Activated CD4-positive, alpha-beta T cell treated with anti-CD3 and anti-CD28 coated beads for 24 hours (primary cell): Measurements from ENCODE around the gene LZTR1.
A peak's percentile ranks its signal among the peaks of the same experiment; 100 is the strongest.
"Not testable (repeated sequence)": the region's sequence is repeated elsewhere in the genome, so short reads cannot be mapped to it uniquely, and the experiment has no call there.

Experiments used
- DNase-seq, 2 donors: peaks; one replicate each; pipeline ENCODE4 v3.0.0-alpha.2; 2020; ENCODE audit warnings: low read depth in 2 of 2

LZTR1 gene

GRCh38 chr22:20981787-20982562 is at the start of gene LZTR1:
Gene LZTR1, plus strand, starts transcription at chr22:20982297. Its CDS starts 75 bp downstream, at chr22:20982372.
- DNase-seq, result peak; percentile 58 to 59

GRCh38 chr22:20933910-20934309 is 48.2 kb upstream of the LZTR1 start:
- no peak for DNase-seq

- DNase-seq, result not testable (repeated sequence)
Measured at GRCh38 chr22:20935049-20935448, 47.0 kb upstream of the LZTR1 start.

- DNase-seq, result not testable (repeated sequence)
Measured at GRCh38 chr22:20935780-20936539, 46.1 kb upstream of the LZTR1 start.

- no peak for DNase-seq
Measured at GRCh38 chr22:20937031-20937793, 44.9 kb upstream of the LZTR1 start.

GRCh38 chr22:20937794-20938671 is 44.1 kb upstream of the LZTR1 start:
- no peak for DNase-seq

GRCh38 chr22:20939457-20940185 is 42.5 kb upstream of the LZTR1 start:
- DNase-seq, result not testable (repeated sequence)

- no peak for DNase-seq
Measured at GRCh38 chr22:20940186-20940651, 41.9 kb upstream of the LZTR1 start.

GRCh38 chr22:20940904-20941385 is 41.2 kb upstream of the LZTR1 start:
- DNase-seq, result no peak

- not testable (repeated sequence) for DNase-seq
Measured at GRCh38 chr22:20942203-20942902, 39.7 kb upstream of the LZTR1 start.

- no peak for DNase-seq
Measured at GRCh38 chr22:20943104-20943933, 38.8 kb upstream of the LZTR1 start.

GRCh38 chr22:20944042-20944441 is 38.1 kb upstream of the LZTR1 start:
- DNase-seq, result no peak

GRCh38 chr22:20945578-20945934 is 36.5 kb upstream of the LZTR1 start:
- no peak for DNase-seq

GRCh38 chr22:20946080-20946986 is 35.8 kb upstream of the LZTR1 start:
- no peak for DNase-seq

- DNase-seq, result no peak
Measured at GRCh38 chr22:20946991-20947390, 35.1 kb upstream of the LZTR1 start.

GRCh38 chr22:20948450-20948849 is 33.6 kb upstream of the LZTR1 start:
- DNase-seq, result no peak

GRCh38 chr22:20948989-20949388 is 33.1 kb upstream of the LZTR1 start:
- DNase-seq, result no peak

- DNase-seq, result no peak
Measured at GRCh38 chr22:20949698-20950183, 32.4 kb upstream of the LZTR1 start.
